ENCODE data around the gene CHAT.

- TF ChIP-seq, protein P1, sequence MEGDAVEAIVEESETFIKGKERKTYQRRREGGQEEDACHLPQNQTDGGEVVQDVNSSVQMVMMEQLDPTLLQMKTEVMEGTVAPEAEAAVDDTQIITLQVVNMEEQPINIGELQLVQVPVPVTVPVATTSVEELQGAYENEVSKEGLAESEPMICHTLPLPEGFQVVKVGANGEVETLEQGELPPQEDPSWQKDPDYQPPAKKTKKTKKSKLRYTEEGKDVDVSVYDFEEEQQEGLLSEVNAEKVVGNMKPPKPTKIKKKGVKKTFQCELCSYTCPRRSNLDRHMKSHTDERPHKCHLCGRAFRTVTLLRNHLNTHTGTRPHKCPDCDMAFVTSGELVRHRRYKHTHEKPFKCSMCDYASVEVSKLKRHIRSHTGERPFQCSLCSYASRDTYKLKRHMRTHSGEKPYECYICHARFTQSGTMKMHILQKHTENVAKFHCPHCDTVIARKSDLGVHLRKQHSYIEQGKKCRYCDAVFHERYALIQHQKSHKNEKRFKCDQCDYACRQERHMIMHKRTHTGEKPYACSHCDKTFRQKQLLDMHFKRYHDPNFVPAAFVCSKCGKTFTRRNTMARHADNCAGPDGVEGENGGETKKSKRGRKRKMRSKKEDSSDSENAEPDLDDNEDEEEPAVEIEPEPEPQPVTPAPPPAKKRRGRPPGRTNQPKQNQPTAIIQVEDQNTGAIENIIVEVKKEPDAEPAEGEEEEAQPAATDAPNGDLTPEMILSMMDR (IDR thresholded peaks at IDR 0.05), result no peak
- TF ChIP-seq POLR2AphosphoS5 (IDR thresholded peaks at IDR 0.05), result no peak
These were observed 41.2 kb upstream of the CHAT start for GRCh38 chr10:49572594-49573114.
